ENCODE measurements around the gene NUDT4. TPM values are rescaled to one million over a fixed set of nuclear protein-coding genes. Genes with fewer than 3 reads are reported as not detected.

Gene NUDT4
- total and polyA plus RNA-seq, 2 of the 8 experiments (the other 6 are each of a cell fraction or from before 2014, with no cell fraction given), result 17.3 to 71.7 TPM

DNA sequence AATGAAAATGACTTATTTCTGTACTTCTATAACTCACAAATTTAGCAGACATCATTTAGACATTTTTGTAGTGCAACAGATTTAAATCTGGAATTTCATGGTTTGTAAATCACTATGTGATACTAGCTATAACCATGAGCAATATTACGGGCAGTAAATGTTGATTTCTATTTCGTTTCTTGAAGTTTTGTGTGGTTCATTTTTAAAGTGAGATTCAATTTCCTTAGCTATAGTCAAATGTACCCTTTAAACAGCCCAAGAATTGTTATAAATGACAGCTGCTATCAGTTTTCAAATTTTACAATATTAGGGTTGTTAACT lies 30.2 kb downstream of the NUDT4 start:
- Histone ChIP-seq H2AK5ac (ENCODE audit: low read depth, low read length) (no peak overlapping the region), H3K27me3 (replicated peaks in 1 of 4; ENCODE audit: control insufficient read depth in 3 of 4, extremely low read depth in 1 of 4, insufficient read depth in 3 of 4, low read length in 3 of 4) (no peaks in the 10 kb centered on the region), H3K9ac (replicated peaks in 1 of 4; ENCODE audit: extremely low read depth in 1 of 4, low read depth in 3 of 4, low read length in 3 of 4) (no peak overlapping the region), H3K23ac (ENCODE audit: insufficient read length) (no peak overlapping the region), H2BK15ac (ENCODE audit: low read length) (no peak overlapping the region), H2AFZ (ENCODE audit: low read length) (no peak overlapping the region), H4K91ac (replicated peaks; ENCODE audit: insufficient read length, low read length) (no peak overlapping the region), H3K36me3 (ENCODE audit: control insufficient read depth in 2 of 4, insufficient read depth in 4 of 4, low read length in 3 of 4) (peaks cover 0 to 34% (median 8%) of the 10 kb centered on the region in 4 experiments; a peak in 5 of 8 replicates), H3K79me2 (ENCODE audit: control insufficient read depth in 1 of 2, insufficient read depth in 2 of 2, low read length in 2 of 2) (peaks cover 0 to 23% of the 10 kb centered on the region in 2 experiments; a peak in 2 of 4 replicates), H4K5ac (ENCODE audit: insufficient read length, low read depth, low read length) (no peak overlapping the region), H3K4me1 (replicated peaks in 1 of 4; ENCODE audit: control insufficient read depth in 3 of 4, insufficient read depth in 4 of 4, low read length in 3 of 4) (no peaks in the 10 kb centered on the region), H2BK12ac (ENCODE audit: low read depth, low read length) (no peak overlapping the region), H3K23me2 (ENCODE audit: low read depth, low read length) (no peaks in the 10 kb centered on the region), H3K27ac (ENCODE audit: low read depth, low read length) (no peak overlapping the region), H3K14ac (ENCODE audit: insufficient read length) (no peak overlapping the region), H4K8ac (ENCODE audit: extremely low read depth, insufficient read depth, low read length) (no peak overlapping the region), H3K4me3 (ENCODE audit: extremely low read depth in 1 of 4, insufficient read depth in 2 of 4, low read depth in 3 of 4, low read length in 4 of 4) (no peak overlapping the region), H3K9me3 (ENCODE audit: insufficient read depth in 2 of 2, low read depth in 1 of 2, low read length in 1 of 2) (no peaks in the 10 kb centered on the region), H3K56ac (replicated peaks; ENCODE audit: insufficient read length, low read depth, low read length) (no peak overlapping the region), H4K20me1 (replicated peaks in 1 of 2; ENCODE audit: control insufficient read depth in 1 of 2, insufficient read depth in 2 of 2, low read length in 2 of 2) (peaks cover 2 to 5% of the 10 kb centered on the region in 2 experiments), H2BK20ac (ENCODE audit: low read length) (no peak overlapping the region), H3K79me1 (ENCODE audit: low read depth, low read length) (peaks cover 2% of the 10 kb centered on the region; the same call in 1 of the 2 replicates), H2BK5ac (ENCODE audit: low read depth, low read length) (no peak overlapping the region), H3K18ac (ENCODE audit: extremely low read depth, low read length) (no peak overlapping the region), H3K4me2 (ENCODE audit: insufficient read depth in 1 of 2, low read depth in 2 of 2, low read length in 2 of 2) (no peak overlapping the region), H2BK120ac (replicated peaks; ENCODE audit: low read depth, low read length) (no peak overlapping the region), H3K4ac (replicated peaks; ENCODE audit: insufficient read length, low read depth, low read length) (no peak overlapping the region)
- ChIA-PET POLR2A (ENCODE audit: partially characterized antibody) (no interaction called here), CTCF (ENCODE audit: partially characterized antibody) (interaction anchor here (1.8 to 4.2 kb wide), 2 partner anchors 12 to 420 kb away, joined by 4 to 22 read pairs; no protein-coding TSS in a partner anchor)
- no peak for TF ChIP-seq SIN3A (conservative IDR thresholded peaks at IDR 0.05 in 1 of 2, IDR thresholded peaks at IDR 0.05 in 1 of 2; ENCODE audit: low read depth in 1 of 2, low read length in 2 of 2)
- TF ChIP-seq GTF2F1 (IDR thresholded peaks at IDR 0.05; ENCODE audit: borderline replicate concordance, low read depth, low read length), result no peak
- TF ChIP-seq ZNF274 (IDR thresholded peaks at IDR 0.05; ENCODE audit: borderline replicate concordance, extremely low read depth, low read length), result no peak
- TF ChIP-seq, protein P1, sequence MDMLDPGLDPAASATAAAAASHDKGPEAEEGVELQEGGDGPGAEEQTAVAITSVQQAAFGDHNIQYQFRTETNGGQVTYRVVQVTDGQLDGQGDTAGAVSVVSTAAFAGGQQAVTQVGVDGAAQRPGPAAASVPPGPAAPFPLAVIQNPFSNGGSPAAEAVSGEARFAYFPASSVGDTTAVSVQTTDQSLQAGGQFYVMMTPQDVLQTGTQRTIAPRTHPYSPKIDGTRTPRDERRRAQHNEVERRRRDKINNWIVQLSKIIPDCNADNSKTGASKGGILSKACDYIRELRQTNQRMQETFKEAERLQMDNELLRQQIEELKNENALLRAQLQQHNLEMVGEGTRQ (IDR thresholded peaks at IDR 0.05; ENCODE audit: low read length), result no peak
- no peak for TF ChIP-seq TBP (IDR thresholded peaks at IDR 0.05; ENCODE audit: low read depth, low read length)
- no peak for TF ChIP-seq JUN (IDR thresholded peaks at IDR 0.05; ENCODE audit: low read depth, low read length)
- no peak for FAIRE-seq
- DNase-seq (ENCODE audit: low read depth in 1 of 2, low spot score in 2 of 2), result no peak
- 94% methylated on average over 2 of the region's 2 CpGs; no CpG with 5 or more reads in 1 of the 2 experiments for WGBS, 2 experiments (ENCODE audit: extremely low coverage in 1 of 2, insufficient coverage in 1 of 2, insufficient read length in 1 of 2, insufficient replicate concordance in 2 of 2, low coverage in 1 of 2, low lambda C conversion rate in 2 of 2, missing lambda C conversion rate in 1 of 2)

Data from H1 (cell line).